IMR-90 (cell line): ENCODE data around the gene PIGN. TPM values are rescaled to one million over a fixed set of nuclear protein-coding genes. Genes with fewer than 3 reads are reported as not detected.

Experiments used
- ATAC-seq: fragments of 200-7000 bp; cut with Tn5 transposase; 2 replicates; pipeline ENCODE4 v1.9.1; 2020; ENCODE audit warnings: low read depth, mild to moderate bottlenecking, moderate library complexity
- BruUV-seq: library from RNA; stranded (reverse); fragments of 400-500 nt; replicated peaks from 2 replicates; lab custom pipeline; 2021; lab: Mats Ljungman, UMichigan
- CTCF ChIA-PET: fragments of 300-600 bp; formaldehyde crosslinking; extraction: SDS; loops from one replicate; lab custom pipeline; 2021; ENCODE audit warnings: antibody characterized with exemption; lab: Yijun Ruan, JAX
- POLR2A ChIA-PET: fragments of 300-600 bp; sonication (Branson Sonifier 250); formaldehyde crosslinking; loops from one replicate; lab custom pipeline; 2022; ENCODE audit warnings: antibody characterized with exemption; ENCODE audit not compliant: unreplicated experiment; lab: Charles Lee
- DNase-seq: peaks from one replicate; pipeline ENCODE4 v3.0.0; 2013
- H2AFZ ChIP-seq: replicated peaks from 2 replicates; pipeline ENCODE3; 2013; ENCODE audit warnings: low read length, mild to moderate bottlenecking; ENCODE audit not compliant: poor library complexity
- H2AK5ac ChIP-seq: 2 replicates; pipeline ENCODE4 v1.6.1; 2013; ENCODE audit warnings: low read depth, low read length, inconsistent platforms
- H2AK9ac ChIP-seq: replicated peaks from 2 replicates; pipeline ENCODE3; 2013; ENCODE audit warnings: mild to moderate bottlenecking, low read depth, low read length, moderate library complexity; ENCODE audit not compliant: poor library complexity
- H2BK120ac ChIP-seq: 2 replicates; pipeline ENCODE4 v1.6.1; 2013; ENCODE audit warnings: low read depth, low read length, inconsistent platforms
- H2BK15ac ChIP-seq: 3 replicates; pipeline ENCODE4 v1.6.1; 2013; ENCODE audit warnings: low read depth, low read length, inconsistent platforms
- H2BK20ac ChIP-seq: 2 replicates; pipeline ENCODE4 v1.6.1; 2013; ENCODE audit warnings: low read depth, mild to moderate bottlenecking, inconsistent platforms, low read length, moderate library complexity
- H2BK5ac ChIP-seq: 2 replicates; pipeline ENCODE4 v1.6.1; 2013; ENCODE audit warnings: mild to moderate bottlenecking, low read depth, low read length, inconsistent platforms; ENCODE audit not compliant: poor library complexity, severe bottlenecking
- H3K14ac ChIP-seq: replicated peaks from 2 replicates; pipeline ENCODE4 v1.6.1; 2013; ENCODE audit warnings: low read depth, low read length, inconsistent platforms
- H3K18ac ChIP-seq: 2 replicates; pipeline ENCODE4 v1.6.1; 2013; ENCODE audit warnings: low read depth, low read length, control low read depth
- H3K23ac ChIP-seq: 2 replicates; pipeline ENCODE4 v1.6.1; 2013; ENCODE audit warnings: low read depth, low read length, inconsistent platforms
- H3K27ac ChIP-seq: 2 replicates; pipeline ENCODE4 v1.5.1; 2013; ENCODE audit warnings: mild to moderate bottlenecking, control low read depth, low read length; ENCODE audit not compliant: insufficient read depth
- H3K27me3 ChIP-seq: 2 replicates; pipeline ENCODE4 v1.6.1; 2013; ENCODE audit warnings: low read length; ENCODE audit not compliant: control insufficient read depth, insufficient read depth
- H3K36me3 ChIP-seq: 2 replicates; pipeline ENCODE4 v1.6.1; 2013; ENCODE audit warnings: low read length, mixed read lengths; ENCODE audit not compliant: control insufficient read depth, insufficient read depth
- H3K4ac ChIP-seq: 2 replicates; pipeline ENCODE4 v1.6.1; 2013; ENCODE audit warnings: low read depth, low read length, inconsistent platforms
- H3K4me1 ChIP-seq: 2 replicates; pipeline ENCODE4 v1.6.1; 2013; ENCODE audit warnings: low read length, mixed read lengths; ENCODE audit not compliant: control insufficient read depth, insufficient read depth
- H3K4me2 ChIP-seq: 2 replicates; pipeline ENCODE4 v1.6.1; 2013; ENCODE audit warnings: low read depth, mild to moderate bottlenecking, control low read depth, low read length, moderate library complexity
- H3K4me3 ChIP-seq: 2 replicates; pipeline ENCODE4 v1.5.1; 2013; ENCODE audit warnings: low read depth, mild to moderate bottlenecking, control low read depth, low read length, moderate library complexity; ENCODE audit not compliant: insufficient read depth
- H3K56ac ChIP-seq: 2 replicates; pipeline ENCODE4 v1.6.1; 2013; ENCODE audit warnings: low read length, inconsistent platforms; ENCODE audit not compliant: insufficient read depth; ENCODE audit errors: extremely low read depth
- H3K79me1 ChIP-seq, 2 experiments: 2 replicates each; pipeline ENCODE4 v1.6.1; 2013; ENCODE audit warnings: low read length in 2 of 2, inconsistent platforms in 1 of 2, low read depth in 1 of 2
- H3K9ac ChIP-seq: 2 replicates; pipeline ENCODE4 v1.6.1; 2013; ENCODE audit warnings: low read depth, low read length, control low read depth
- H3K9me1 ChIP-seq: 2 replicates; pipeline ENCODE4 v1.6.1; 2013; ENCODE audit warnings: low read length, inconsistent platforms; ENCODE audit not compliant: insufficient read depth
- H3K9me3 ChIP-seq: 2 replicates; pipeline ENCODE4 v1.6.1; 2013; ENCODE audit warnings: low read length; ENCODE audit not compliant: control insufficient read depth, insufficient read depth
- H4K20me1 ChIP-seq: 2 replicates; pipeline ENCODE4 v1.6.1; 2013; ENCODE audit warnings: low read length, inconsistent platforms; ENCODE audit not compliant: insufficient read depth
- H4K5ac ChIP-seq: 2 replicates; pipeline ENCODE4 v1.6.1; 2013; ENCODE audit warnings: mild to moderate bottlenecking, low read depth, low read length, control low read depth
- H4K8ac ChIP-seq, 2 experiments: 2 replicates each; pipeline ENCODE4 v1.6.1; 2013; ENCODE audit warnings: low read depth in 2 of 2, low read length in 2 of 2, control low read depth in 1 of 2, inconsistent platforms in 1 of 2
- H4K91ac ChIP-seq: 2 replicates; pipeline ENCODE4 v1.6.1; 2013; ENCODE audit warnings: low read depth, low read length, inconsistent platforms; ENCODE audit not compliant: insufficient read depth
- CEBPB ChIP-seq: IDR thresholded peaks from 2 replicates; pipeline ENCODE4 v1.6.1; 2012; ENCODE audit warnings: low read depth, low read length, improper control_type of control experiment
- CHD1 ChIP-seq: IDR thresholded peaks from 2 replicates; pipeline ENCODE4 v1.6.1; 2012; ENCODE audit warnings: low read depth, low read length, improper control_type of control experiment
- FOS ChIP-seq: fragments of 150-350 bp; IDR thresholded peaks from 2 replicates; pipeline ENCODE4 v1.6.1; 2016; ENCODE audit warnings: low read depth, low read length
- RAD21 ChIP-seq: IDR thresholded peaks from 2 replicates; pipeline ENCODE4 v1.6.1; 2012; ENCODE audit warnings: low read length, improper control_type of control experiment
- WGBS, 2 experiments: methylation state at CpG; one replicate each; pipeline versions ENCODE4 v1.1.5 to v1.1.7; 2013; ENCODE audit warnings: missing lambda C conversion rate in 2 of 2; ENCODE audit not compliant: insufficient read length in 1 of 2; ENCODE audit errors: extremely low coverage in 2 of 2; 5-methylcytosine and 5-hydroxymethylcytosine counted together
- dilution Hi-C: fragments of 300-500 bp; cut with HindIII; formaldehyde crosslinking; loops from one replicate; pipeline ENCODE4 v1.14.3; 2018; ENCODE audit warnings: low sequenced_read_pairs; ENCODE audit not compliant: unreplicated experiment
- in situ Hi-C: fragments of 300-500 bp; cut with MboI; formaldehyde crosslinking; loops from 3 replicates; pipeline ENCODE4 v1.14.3; 2019; ENCODE audit warnings: low sequenced_read_pairs, inconsistent platforms, mixed read lengths
- intact Hi-C: fragments of 100-400 bp; cut with micrococcal nuclease; formaldehyde crosslinking; loops from 2 replicates; pipeline ENCODE4 v1.10.0; 2022
- polyA plus RNA-seq, 3 experiments: library from polyadenylated mRNA; depleted of rRNA; stranded (reverse); fragments of >200 nt; gene quantifications; 2 replicates each; pipeline ENCODE4 v1.2.3, GENCODE V29; 2012; ENCODE audit warnings: low replicate concordance in 1 of 3
- total RNA-seq: library from RNA; depleted of rRNA; stranded (reverse); fragments of >200 nt; gene quantifications from 2 replicates; pipeline ENCODE4 v1.2.3, GENCODE V29; 2012

The PIGN gene
- total and polyA plus RNA-seq, 2 of the 4 experiments (the other 2 are of a cell fraction): 9.0 to 17.9 TPM

DNA sequence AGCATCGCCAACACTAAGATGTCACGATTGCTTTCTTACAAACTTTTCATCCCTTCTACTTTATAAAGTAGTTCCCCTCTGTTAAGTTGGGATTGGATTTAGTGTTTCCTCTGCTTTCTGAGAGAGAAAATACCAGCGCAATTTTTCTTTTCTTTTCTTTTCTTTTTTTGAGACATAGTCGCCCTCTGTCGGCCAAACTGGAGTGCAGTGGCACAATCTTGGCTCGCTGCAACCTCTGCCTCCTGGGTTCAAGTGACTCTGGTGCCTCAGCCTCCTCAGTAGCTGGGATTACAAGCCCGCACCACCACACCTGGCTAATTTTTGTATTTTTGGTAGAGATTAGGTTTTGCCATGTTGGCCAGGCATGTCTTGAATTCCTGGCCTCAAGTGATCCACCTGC, 9.2 kb upstream of the PIGN start:
- TF ChIP-seq RAD21: no peak
- TF ChIP-seq CEBPB: no peak
- TF ChIP-seq FOS: no peak
- TF ChIP-seq CHD1: no peak
- H3K18ac ChIP-seq: no peak overlapping the region
- no peak overlapping the region for H2BK5ac ChIP-seq
- BruUV-seq: no TSS peak
- no peak overlapping the region for H3K56ac ChIP-seq
- H2AFZ ChIP-seq: no peak overlapping the region
- H3K9ac ChIP-seq: no peak overlapping the region
- H3K4me2 ChIP-seq: no peak overlapping the region
- H3K14ac ChIP-seq: no peak overlapping the region
- H4K91ac ChIP-seq: no peak overlapping the region
- ChIA-PET CTCF (no interaction called here), POLR2A (no interaction called here)
- dilution Hi-C loops: no loop called here
- H4K8ac ChIP-seq: no peak overlapping the region
- H3K79me1 ChIP-seq: peaks cover 31 to 44% of the 10 kb centered on the region in 2 experiments
- H2BK15ac ChIP-seq: no peak overlapping the region
- no peaks in the 10 kb centered on the region for H3K36me3 ChIP-seq
- no peaks in the 10 kb centered on the region; the same call in 1 of the 2 replicates for H3K9me3 ChIP-seq
- intact Hi-C loops: no loop called here
- H2BK20ac ChIP-seq: no peak overlapping the region
- H2AK5ac ChIP-seq: no peak overlapping the region
- H3K27ac ChIP-seq: no peak overlapping the region
- ATAC-seq: no peak
- H3K23ac ChIP-seq: no peak overlapping the region
- H3K4me3 ChIP-seq: no peak overlapping the region
- 100% methylated on average over 3 of the region's 7 CpGs; no CpG with 5 or more reads in 1 of the 2 experiments for WGBS, 2 experiments
- no peaks in the 10 kb centered on the region; the same call in 1 of the 2 replicates for H3K9me1 ChIP-seq
- in situ Hi-C loops: loop anchor here (25.0 kb wide), 2 partner anchors 516 to 791 kb away; partner anchors contain the start of gene PHLPP1
- H3K27me3 ChIP-seq: no peaks in the 10 kb centered on the region
- H3K4ac ChIP-seq: no peak overlapping the region
- H4K5ac ChIP-seq: no peak overlapping the region
- H2AK9ac ChIP-seq: no peak overlapping the region
- peaks cover 2% of the 10 kb centered on the region; the same call in 1 of the 2 replicates for H3K4me1 ChIP-seq
- no peak overlapping the region for H2BK120ac ChIP-seq
- peaks cover 35% of the 10 kb centered on the region for H4K20me1 ChIP-seq
- no peak for DNase-seq
